SW 1271 (cell line): ENCODE measurements around the gene FAM180A.

Experiments
- DNase-seq, 2 experiments: peaks; one replicate each; lab custom pipeline; 2025; lab: John Stamatoyannopoulos, UW

Gene FAM180A

DNA sequence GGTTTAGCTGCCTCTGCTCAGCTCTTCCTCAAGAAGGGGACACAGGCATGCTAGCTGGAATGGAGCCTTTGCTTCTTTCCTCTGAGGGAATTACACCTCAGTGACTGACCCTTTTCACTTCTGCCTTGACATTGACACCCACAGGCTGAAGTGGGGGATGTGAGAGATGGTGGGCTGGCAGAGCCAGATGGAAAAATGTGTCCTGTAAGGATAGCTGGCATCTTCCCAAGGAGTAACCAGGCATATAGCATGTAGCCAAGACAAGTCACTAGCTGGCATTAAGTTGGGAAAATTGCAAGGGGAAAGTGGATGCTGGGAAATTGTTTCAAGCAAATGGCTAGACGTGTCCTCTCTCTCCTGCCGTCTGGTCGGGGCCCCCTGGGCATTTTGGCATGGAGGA lies 66.4 kb downstream of the FAM180A start:
- no peak for DNase-seq

DNA sequence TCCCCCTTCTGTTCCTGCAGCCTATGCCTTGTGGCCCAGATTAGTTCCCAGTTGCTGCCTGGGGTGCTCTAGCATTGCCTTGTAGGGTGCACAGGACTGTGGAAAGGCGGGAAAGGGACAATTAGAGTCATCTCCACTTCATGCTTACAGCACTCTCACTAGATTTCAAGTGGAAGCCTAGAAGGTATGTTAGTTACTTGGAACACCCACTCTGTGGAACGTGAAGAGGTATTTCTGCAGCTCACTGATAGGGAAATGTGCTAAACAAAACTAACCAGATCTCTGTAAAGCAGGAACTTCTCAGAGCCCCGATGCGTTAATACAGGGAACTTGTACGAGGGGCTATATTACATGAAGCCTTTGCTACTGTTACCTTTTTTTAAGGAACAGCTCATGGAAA lies 66.9 kb downstream of the FAM180A start:
- DNase-seq: no peak
